ENCODE results near the gene CFI. TPM values are rescaled to one million over a fixed set of nuclear protein-coding genes. Genes with fewer than 3 reads are reported as not detected.

Gene CFI
- total and polyA plus RNA-seq, 2 donors from 2014 or later: 191 to 248 TPM

- Histone ChIP-seq H3K27me3 (ENCODE audit: control insufficient read depth, insufficient read depth, low read length) (no peaks in the 10 kb centered on the region), H3K4me3 (ENCODE audit: low read length in 3 of 3) (no peak overlapping the region), H3K4me1 (ENCODE audit: control insufficient read depth in 2 of 3, insufficient read depth in 2 of 3, low read depth in 1 of 3, low read length in 3 of 3) (peaks cover 0 to 5% (median 0%) of the 10 kb centered on the region in 3 donors), H3K36me3 (ENCODE audit: control insufficient read depth in 2 of 3, insufficient read depth in 3 of 3, low read length in 3 of 3) (no peaks in the 10 kb centered on the region), H3K27ac (ENCODE audit: low read depth in 2 of 2, low read length in 2 of 2) (no peak overlapping the region), H3K9ac (ENCODE audit: low read length in 3 of 3) (no peak overlapping the region), H3K9me3 (ENCODE audit: control insufficient read depth in 2 of 3, insufficient read depth in 1 of 3, low read length in 3 of 3) (no peaks in the 10 kb centered on the region)
- intact Hi-C loops (cut with DNase I): no loop called here
- TF ChIP-seq CTCF (IDR thresholded peaks at IDR 0.05; ENCODE audit: borderline replicate concordance, extremely low read depth, insufficient read depth): no peak
- DNase-seq (no peak), FAIRE-seq (no peak)
Observed at GRCh38 chr4:109723110-109723509, 78.7 kb downstream of the CFI start.

GRCh38 chr4:109722357-109722756 is 79.4 kb downstream of the CFI start:
- Histone ChIP-seq H3K27me3 (ENCODE audit: control insufficient read depth, insufficient read depth, low read length) (no peaks in the 10 kb centered on the region), H3K4me3 (ENCODE audit: low read length in 3 of 3) (no peak overlapping the region), H3K4me1 (ENCODE audit: control insufficient read depth in 2 of 3, insufficient read depth in 2 of 3, low read depth in 1 of 3, low read length in 3 of 3) (peaks cover 0 to 5% (median 0%) of the 10 kb centered on the region in 3 donors), H3K27ac (ENCODE audit: low read depth in 2 of 2, low read length in 2 of 2) (no peak overlapping the region), H3K9ac (ENCODE audit: low read length in 3 of 3) (no peak overlapping the region), H3K9me3 (ENCODE audit: control insufficient read depth in 2 of 3, insufficient read depth in 1 of 3, low read length in 3 of 3) (no peaks in the 10 kb centered on the region), H3K36me3 (ENCODE audit: control insufficient read depth in 2 of 3, insufficient read depth in 3 of 3, low read length in 3 of 3) (no peaks in the 10 kb centered on the region)
- intact Hi-C loops (cut with DNase I): no loop called here
- DNase-seq (no peak), FAIRE-seq (no peak)
- TF ChIP-seq CTCF (IDR thresholded peaks at IDR 0.05; ENCODE audit: borderline replicate concordance, extremely low read depth, insufficient read depth): no peak

GRCh38 chr4:109721033-109721432 is 80.8 kb downstream of the CFI start:
- H3K9ac ChIP-seq (ENCODE audit: low read length in 3 of 3): no peak overlapping the region
- FAIRE-seq: no peak

More at GRCh38 chr4:109721033-109721432, 80.8 kb downstream of the CFI start:
- Histone ChIP-seq H3K4me3 (ENCODE audit: low read length in 3 of 3) (no peak overlapping the region), H3K36me3 (ENCODE audit: control insufficient read depth in 2 of 3, insufficient read depth in 3 of 3, low read length in 3 of 3) (peaks cover 0 to 11% (median 4%) of the 10 kb centered on the region in 3 donors), H3K27me3 (ENCODE audit: control insufficient read depth, insufficient read depth, low read length) (no peaks in the 10 kb centered on the region), H3K4me1 (ENCODE audit: control insufficient read depth in 2 of 3, insufficient read depth in 2 of 3, low read depth in 1 of 3, low read length in 3 of 3) (peaks cover 0 to 5% (median 0%) of the 10 kb centered on the region in 3 donors), H3K27ac (ENCODE audit: low read depth in 2 of 2, low read length in 2 of 2) (no peak overlapping the region), H3K9me3 (ENCODE audit: control insufficient read depth in 2 of 3, insufficient read depth in 1 of 3, low read length in 3 of 3) (no peaks in the 10 kb centered on the region)
- intact Hi-C loops (cut with DNase I): no loop called here
- no peak for DNase-seq
- TF ChIP-seq CTCF (IDR thresholded peaks at IDR 0.05; ENCODE audit: borderline replicate concordance, extremely low read depth, insufficient read depth): no peak
